ENCODE results near the gene KRT82.
"Not testable (repeated sequence)": the region's sequence is repeated elsewhere in the genome, so short reads cannot be mapped to it uniquely, and the experiment has no call there.

Gene KRT82

DNA sequence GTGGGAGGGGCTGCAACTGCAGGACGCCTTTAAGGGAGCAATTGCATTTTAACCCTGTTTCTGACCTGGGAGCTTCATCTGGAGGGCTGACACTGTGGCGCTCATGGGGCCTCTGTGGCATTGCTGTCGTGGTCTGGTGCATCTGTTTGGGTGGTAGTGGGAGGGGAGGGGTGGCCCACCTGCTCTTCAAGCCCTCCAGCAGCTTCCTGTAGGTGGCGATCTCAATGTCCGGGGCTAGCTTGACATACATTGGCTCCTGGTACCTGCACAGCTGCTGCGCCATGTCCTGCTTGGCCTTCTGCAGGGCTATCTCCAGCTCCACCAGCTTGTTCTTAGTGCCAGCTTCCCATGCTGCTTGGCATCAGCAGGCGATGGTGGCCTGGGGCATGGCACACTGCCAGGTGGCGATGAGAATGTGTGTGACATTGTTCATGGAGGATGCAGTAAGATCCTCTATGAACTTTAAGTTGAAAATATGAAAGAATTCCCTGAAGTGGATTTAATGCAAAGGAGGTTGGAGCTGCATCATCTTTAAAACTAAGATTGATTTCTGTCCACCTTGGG is 7.7 kb upstream of the KRT82 start:
- no peak for DNase-seq
- Histone ChIP-seq H3K4me3 (ENCODE audit: low read depth, low read length) (no peak overlapping the region), H3K27ac (no peak overlapping the region), H3K27me3 (replicated peaks) (no peaks in the 10 kb centered on the region), H3K36me3 (replicated peaks) (no peaks in the 10 kb centered on the region)
- TF ChIP-seq, protein P1, sequence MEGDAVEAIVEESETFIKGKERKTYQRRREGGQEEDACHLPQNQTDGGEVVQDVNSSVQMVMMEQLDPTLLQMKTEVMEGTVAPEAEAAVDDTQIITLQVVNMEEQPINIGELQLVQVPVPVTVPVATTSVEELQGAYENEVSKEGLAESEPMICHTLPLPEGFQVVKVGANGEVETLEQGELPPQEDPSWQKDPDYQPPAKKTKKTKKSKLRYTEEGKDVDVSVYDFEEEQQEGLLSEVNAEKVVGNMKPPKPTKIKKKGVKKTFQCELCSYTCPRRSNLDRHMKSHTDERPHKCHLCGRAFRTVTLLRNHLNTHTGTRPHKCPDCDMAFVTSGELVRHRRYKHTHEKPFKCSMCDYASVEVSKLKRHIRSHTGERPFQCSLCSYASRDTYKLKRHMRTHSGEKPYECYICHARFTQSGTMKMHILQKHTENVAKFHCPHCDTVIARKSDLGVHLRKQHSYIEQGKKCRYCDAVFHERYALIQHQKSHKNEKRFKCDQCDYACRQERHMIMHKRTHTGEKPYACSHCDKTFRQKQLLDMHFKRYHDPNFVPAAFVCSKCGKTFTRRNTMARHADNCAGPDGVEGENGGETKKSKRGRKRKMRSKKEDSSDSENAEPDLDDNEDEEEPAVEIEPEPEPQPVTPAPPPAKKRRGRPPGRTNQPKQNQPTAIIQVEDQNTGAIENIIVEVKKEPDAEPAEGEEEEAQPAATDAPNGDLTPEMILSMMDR (IDR thresholded peaks at IDR 0.05; ENCODE audit: low read depth, low read length, missing control alignments): peak; percentile 25
- in situ Hi-C loops (cut with HindIII; ENCODE audit: low pct_ligation_motif_present, low sequenced_read_pairs): no loop called here

DNA sequence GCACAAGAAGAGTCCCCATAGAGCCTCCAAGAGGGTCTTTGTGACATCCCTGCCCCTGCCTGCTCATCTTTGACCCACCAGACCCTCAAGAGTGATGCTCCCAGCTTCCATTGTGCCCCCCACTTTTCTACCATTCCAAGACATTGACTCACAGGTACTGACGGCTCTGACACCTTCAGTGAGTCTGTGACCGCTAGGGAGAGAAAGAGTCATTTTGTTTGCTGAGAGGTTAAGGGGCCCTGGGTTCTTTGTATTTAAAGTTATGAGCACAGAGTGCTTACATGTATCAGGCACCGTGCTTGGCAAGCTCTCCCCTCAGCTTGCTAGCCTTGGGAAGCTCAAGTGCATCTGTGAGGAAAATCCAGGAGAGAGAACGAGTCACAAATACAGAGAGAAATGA is 7.1 kb upstream of the KRT82 start:
- Histone ChIP-seq H3K27me3 (replicated peaks) (no peaks in the 10 kb centered on the region), H3K4me3 (ENCODE audit: low read depth, low read length) (no peak overlapping the region), H3K27ac (no peak overlapping the region), H3K36me3 (replicated peaks) (no peaks in the 10 kb centered on the region)
- DNase-seq: no peak
- TF ChIP-seq, protein P1 (IDR thresholded peaks at IDR 0.05; ENCODE audit: low read depth, low read length, missing control alignments): no peak
- in situ Hi-C loops (cut with HindIII; ENCODE audit: low pct_ligation_motif_present, low sequenced_read_pairs): no loop called here

DNA sequence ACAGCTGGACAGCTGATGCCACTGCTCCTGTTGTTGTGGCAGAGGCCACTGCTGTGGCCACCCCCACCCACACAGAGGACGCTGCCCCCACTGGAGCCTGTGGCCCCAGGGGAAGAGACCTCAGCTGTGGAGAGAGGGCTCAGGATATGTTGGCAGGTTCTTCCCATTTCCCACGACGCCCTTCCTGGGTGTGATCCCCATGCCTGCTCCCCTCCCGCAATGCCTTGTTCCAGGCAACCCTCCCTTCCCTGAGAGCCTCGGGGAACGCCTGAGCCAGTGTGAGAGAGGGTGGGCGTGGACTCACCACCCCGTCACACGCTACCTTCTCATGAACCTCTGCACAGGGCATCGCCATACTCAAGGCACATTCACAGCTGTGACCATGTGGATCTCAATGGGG is 5.7 kb upstream of the KRT82 start:
- TF ChIP-seq, protein P1 (IDR thresholded peaks at IDR 0.05; ENCODE audit: low read depth, low read length, missing control alignments): no peak
- no peak overlapping the region for H3K27ac ChIP-seq
- DNase-seq: no peak
- no peak overlapping the region for H3K4me3 ChIP-seq (ENCODE audit: low read depth, low read length)
- H3K36me3 ChIP-seq (replicated peaks): no peaks in the 10 kb centered on the region
- in situ Hi-C loops (cut with HindIII; ENCODE audit: low pct_ligation_motif_present, low sequenced_read_pairs): no loop called here
- H3K27me3 ChIP-seq (replicated peaks): no peaks in the 10 kb centered on the region

DNA sequence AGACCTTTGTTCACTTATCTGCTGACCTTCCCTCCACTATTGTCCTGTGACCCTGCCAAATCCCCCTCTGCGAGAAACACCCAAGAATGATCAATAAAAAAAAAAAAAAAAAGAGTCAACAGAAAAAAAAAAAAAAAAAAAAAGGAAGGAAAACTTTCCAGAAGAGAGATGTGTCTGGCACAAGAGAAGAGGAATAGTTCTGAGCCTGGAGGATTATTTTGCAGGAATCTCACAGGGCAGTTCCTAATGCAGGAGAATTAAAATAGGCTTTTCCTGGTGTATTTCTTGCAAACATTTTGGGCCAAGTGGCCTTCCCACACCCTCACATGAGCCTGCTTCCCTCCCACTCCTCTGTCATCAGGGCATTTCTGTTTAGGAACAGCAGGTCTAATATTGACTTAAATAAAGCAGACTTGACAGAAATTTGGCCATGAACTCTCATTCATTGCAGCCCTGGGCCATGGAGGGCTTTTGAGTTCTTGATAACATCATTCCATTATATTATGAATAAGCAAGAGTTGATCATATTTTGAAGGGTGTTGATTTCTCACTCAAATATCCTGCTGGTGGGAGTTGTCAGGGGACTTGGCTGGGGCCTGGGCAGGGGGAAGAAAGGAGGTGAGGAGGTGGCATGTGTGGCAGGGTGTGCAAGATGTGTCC is 4.6 kb upstream of the KRT82 start:
- in situ Hi-C loops (cut with HindIII; ENCODE audit: low pct_ligation_motif_present, low sequenced_read_pairs); H3K4me3 ChIP-seq (ENCODE audit: low read depth, low read length); H3K27me3 ChIP-seq (replicated peaks); H3K27ac ChIP-seq; H3K36me3 ChIP-seq (replicated peaks); DNase-seq: not testable (repeated sequence)

DNA sequence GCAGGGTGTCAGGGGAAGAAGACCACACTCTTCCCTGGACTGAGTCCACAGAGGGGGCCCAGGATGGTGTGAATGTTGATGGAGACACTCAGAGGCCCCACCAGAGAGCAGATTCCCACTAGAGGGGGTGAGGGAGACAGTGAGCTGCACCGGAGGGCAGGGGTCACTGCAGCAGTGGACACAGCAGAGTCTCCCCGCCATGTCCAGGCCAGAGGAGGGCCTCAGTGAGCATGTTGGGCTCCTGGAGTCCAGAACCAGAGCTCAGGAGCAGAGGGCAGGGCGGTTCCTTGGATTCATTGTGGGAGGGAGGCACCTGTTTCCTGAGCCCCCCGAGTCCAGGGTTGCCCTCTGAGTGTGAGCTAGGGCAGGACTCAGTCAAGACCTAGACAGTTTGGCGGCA is 1.8 kb upstream of the KRT82 start:
- TF ChIP-seq, protein P1 (IDR thresholded peaks at IDR 0.05; ENCODE audit: low read depth, low read length, missing control alignments): peak; percentile 14
- H3K36me3 ChIP-seq (replicated peaks): no peaks in the 10 kb centered on the region
- no peaks in the 10 kb centered on the region for H3K27me3 ChIP-seq (replicated peaks)
- in situ Hi-C loops (cut with HindIII; ENCODE audit: low pct_ligation_motif_present, low sequenced_read_pairs): no loop called here
- no peak for DNase-seq
- H3K27ac ChIP-seq: no peak overlapping the region
- H3K4me3 ChIP-seq (ENCODE audit: low read depth, low read length): no peak overlapping the region

DNA sequence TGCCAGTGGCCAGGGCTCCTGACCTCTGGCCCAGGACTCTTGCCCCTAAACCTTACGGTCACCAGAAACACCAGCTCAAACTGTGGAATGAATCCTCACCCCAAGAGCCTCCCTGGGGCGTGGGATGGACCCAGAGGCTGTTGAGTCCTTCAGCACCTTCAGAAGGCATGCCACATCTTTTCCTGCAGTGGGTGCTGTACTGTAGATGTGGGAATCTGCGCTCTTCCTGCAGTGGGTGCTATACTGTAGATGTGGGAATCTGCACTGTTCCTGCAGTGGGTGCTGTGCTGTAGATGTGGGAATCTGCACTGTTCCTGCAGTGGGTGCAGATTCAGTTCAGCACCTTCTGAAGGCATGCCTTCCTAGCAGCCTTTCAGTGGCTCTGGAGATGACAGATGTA is 1.2 kb downstream of the KRT82 start:
- in situ Hi-C loops (cut with HindIII; ENCODE audit: low pct_ligation_motif_present, low sequenced_read_pairs): no loop called here

More for the DNA sequence above, 1.2 kb downstream of the KRT82 start:
- H3K27ac ChIP-seq: no peak overlapping the region
- no peak for DNase-seq
- no peaks in the 10 kb centered on the region for H3K27me3 ChIP-seq (replicated peaks)
- TF ChIP-seq, protein P1 (IDR thresholded peaks at IDR 0.05; ENCODE audit: low read depth, low read length, missing control alignments): peak; percentile 29
- no peaks in the 10 kb centered on the region for H3K36me3 ChIP-seq (replicated peaks)
- no peak overlapping the region for H3K4me3 ChIP-seq (ENCODE audit: low read depth, low read length)

Data from brain microvascular endothelial cell (primary cell).